ENCODE measurements around the gene CAB39. TPM values are rescaled to one million over a fixed set of nuclear protein-coding genes. Genes with fewer than 3 reads are reported as not detected.
"Not testable (repeated sequence)": the region's sequence is repeated elsewhere in the genome, so short reads cannot be mapped to it uniquely, and the experiment has no call there.

Gene CAB39
- total RNA-seq, 1 donor from 2014 or later, result 86.2 TPM

DNA sequence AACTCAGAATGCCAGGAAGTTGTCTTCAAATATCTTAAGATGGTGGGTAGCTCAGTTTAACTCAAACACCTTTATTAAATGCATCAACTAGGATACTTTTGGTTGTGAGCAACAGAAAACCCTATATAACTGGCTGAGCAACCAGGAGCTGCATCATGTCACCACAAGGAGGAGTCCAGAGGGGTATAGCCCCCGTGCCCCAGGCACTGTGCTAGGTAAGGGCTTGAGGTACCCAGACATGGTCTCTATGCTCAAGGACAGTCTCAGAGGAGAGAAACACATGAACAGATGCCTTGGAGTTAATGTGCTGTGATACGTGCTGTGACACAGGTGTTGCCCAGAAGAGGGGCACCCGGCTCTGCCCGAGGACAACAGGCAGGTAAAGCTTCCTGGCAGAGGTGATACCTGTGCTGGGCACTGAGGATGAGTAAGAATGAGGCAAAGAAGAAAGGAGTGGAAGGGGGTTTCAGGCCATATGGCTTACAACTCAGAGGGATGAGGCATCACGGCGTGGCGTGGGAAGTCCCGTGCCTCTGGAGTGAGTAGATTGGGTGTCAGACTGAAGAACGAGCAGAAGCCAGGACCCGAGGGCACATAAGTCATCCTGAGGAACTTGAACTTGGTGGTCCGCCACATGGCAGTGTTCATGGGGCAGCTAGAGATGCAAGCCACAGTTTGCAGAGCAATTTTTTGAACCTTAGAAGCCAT lies 32.0 kb upstream of the CAB39 start:
- intact Hi-C loops (cut with micrococcal nuclease), result no loop called here
- no peak for DNase-seq
- ATAC-seq, result no peak

DNA sequence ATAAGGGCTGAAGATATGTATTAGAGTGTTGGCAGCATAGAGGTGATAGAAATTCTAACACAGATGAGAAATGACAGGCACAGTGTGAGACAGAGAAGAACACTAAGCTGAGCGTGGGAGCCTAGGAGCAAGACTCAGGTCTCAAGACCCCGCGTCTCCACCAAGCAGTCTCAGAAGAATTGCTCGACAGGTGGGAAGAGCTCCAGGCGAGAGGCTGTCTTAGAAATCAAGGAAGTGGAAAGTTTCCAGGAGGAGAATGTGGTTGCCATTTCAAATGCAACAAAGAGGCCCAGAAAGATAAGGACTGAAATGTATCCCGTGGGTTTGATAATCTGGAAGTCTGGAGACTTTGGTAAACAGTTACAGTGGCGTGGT lies 31.5 kb upstream of the CAB39 start:
- ATAC-seq, result no peak
- intact Hi-C loops (cut with micrococcal nuclease), result no loop called here

DNA sequence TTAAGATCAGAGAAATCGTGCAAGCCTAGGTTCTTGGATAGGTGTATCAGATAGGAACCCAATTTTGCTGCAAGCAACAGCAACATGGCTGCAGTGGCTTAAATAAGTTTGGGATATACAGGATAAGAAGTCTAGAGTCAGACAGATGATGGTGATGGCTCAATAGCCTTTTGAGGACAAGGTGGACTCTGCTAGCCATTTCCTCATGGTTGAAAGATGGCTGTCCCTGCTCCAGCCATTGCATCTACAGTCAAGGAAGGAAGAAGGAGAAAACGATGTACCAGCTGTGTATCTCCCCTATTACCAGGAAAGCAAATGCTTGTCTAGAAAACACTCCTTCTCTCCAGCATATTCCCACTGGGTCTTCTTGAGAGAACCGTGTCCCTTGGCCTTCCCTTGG lies 30.1 kb upstream of the CAB39 start:
- intact Hi-C loops (cut with micrococcal nuclease), result no loop called here
- DNase-seq, result no peak
- ATAC-seq, result no peak

More for the DNA sequence above, 31.5 kb upstream of the CAB39 start:
- DNase-seq, result no peak

DNA sequence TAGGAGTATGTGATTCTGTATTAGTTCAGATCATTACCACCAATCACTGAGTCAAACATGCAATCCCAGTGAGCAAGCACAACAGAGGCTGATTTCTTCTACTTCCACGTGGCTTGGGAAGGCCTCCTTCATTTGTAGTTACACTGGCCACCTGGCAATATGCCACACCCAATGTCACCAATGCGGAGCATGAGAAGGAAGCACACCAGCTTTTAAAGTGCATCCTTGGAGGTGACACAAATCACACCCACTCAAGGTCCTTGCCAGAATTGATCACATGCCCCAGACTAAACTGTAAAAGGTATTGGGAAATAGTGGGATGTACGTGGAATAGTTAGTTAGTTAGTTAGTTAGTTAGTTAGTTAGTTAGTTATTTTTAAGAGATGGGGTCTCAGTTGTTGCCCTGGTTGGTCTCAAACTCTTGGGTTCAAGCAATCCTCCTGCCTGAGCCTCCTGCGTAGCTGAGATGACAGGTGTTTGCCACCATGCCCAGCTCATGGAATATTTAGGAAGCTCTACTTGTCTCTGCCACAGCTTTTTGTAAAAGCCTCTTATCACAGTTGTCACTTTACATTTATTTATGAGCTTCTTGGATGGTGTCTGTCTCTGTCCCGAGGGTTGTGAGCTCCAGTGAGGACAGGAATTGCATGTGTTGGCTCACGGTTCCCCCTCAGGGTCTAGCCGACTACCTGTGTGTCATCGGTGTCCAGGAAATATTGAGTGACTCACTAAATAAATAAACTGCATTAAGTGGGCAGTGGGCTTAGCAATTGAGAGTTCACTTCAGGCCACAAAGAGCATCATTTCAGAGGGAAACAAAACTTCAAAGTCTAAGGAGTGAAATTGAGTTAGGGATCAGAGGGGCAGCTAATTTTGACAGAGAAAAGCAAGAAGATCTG lies 28.1 kb upstream of the CAB39 start:
- intact Hi-C loops (cut with micrococcal nuclease), result no loop called here
- DNase-seq, result no peak
- ATAC-seq, result no peak

DNA sequence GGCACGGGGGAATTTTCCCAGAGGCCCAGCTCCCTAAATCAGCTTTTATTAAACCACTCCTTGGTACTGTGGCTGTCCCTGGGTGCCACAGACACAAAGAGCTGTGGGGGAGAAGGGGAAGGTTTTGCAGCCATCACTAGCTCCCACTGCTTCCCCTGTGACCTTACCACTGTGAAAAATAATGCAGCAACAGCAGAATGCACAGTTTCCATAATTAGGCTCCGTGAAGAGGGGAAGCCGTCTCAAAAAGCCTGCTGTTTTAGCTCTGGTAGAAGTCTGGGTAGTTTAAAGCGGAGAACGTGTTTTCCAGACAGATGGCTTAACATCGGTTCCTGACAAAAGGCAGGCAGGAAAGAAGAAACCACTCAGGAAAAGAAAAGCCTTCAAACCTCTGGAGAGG lies 27.5 kb upstream of the CAB39 start:
- no peak for ATAC-seq
- intact Hi-C loops (cut with micrococcal nuclease), result no loop called here

DNA sequence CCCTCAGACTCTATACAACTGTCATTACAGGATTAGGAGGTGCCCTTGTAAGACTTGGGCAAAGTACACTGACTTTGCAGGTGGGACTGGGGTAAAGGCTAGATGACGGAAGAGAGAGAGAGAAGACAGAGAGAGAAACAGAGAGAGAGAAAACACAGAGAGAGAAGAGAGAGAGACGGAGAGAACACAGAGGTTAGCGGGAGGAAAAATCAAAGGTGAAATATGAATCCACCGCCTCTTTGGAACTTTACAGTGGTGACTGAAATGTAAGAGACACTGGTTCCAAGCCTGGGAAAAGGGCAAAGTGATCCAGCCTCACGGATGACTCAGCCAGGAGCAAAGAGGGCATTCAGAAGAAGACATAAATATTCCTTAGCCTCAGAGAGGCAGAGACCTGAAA lies 25.1 kb upstream of the CAB39 start:
- ATAC-seq (no peak), DNase-seq (no peak)
- intact Hi-C loops (cut with micrococcal nuclease), result no loop called here

More for the DNA sequence above, 27.5 kb upstream of the CAB39 start:
- no peak for DNase-seq

DNA sequence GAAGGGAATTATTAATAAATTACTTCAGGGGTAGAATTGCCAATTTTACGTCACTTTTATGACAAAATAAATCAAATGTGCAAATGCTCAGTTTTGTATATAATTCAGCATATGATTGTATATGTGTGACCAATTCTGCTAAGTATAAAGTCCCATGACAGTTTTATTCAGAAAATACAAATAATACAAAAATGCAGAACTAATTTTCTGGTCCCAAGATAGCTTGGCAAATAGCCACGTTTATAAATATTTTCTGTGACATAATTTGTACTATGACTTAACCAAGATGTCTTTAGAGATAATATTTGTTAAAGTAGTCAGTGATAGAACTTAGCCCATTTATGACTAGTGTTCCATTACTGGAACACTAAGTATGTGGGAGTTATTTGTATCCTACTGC lies 24.2 kb upstream of the CAB39 start:
- intact Hi-C loops (cut with micrococcal nuclease), result no loop called here
- no peak for ATAC-seq
- no peak for DNase-seq

DNA sequence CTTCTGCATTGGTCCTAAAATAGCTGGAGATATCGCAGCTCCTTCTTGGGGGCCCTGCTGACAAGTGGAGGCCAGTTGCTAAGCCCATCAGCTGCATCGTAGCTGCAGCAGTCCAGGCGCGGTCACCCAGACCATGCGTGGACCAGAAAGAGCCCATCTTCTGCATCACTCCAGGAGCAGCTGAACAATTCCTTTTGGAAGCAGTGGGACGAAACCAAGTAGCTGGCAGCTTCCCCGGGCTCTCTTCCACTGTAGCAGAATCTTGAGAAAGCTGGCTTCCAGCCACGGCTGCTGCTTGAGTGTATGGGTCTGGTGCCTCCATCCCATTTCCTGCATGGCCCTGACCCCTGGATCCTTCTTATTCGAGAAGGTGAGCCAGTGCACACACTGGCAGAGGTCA lies 22.2 kb upstream of the CAB39 start:
- intact Hi-C loops (cut with micrococcal nuclease), result no loop called here
- DNase-seq (peak; percentile 65), ATAC-seq (peak; percentile 29)

DNA sequence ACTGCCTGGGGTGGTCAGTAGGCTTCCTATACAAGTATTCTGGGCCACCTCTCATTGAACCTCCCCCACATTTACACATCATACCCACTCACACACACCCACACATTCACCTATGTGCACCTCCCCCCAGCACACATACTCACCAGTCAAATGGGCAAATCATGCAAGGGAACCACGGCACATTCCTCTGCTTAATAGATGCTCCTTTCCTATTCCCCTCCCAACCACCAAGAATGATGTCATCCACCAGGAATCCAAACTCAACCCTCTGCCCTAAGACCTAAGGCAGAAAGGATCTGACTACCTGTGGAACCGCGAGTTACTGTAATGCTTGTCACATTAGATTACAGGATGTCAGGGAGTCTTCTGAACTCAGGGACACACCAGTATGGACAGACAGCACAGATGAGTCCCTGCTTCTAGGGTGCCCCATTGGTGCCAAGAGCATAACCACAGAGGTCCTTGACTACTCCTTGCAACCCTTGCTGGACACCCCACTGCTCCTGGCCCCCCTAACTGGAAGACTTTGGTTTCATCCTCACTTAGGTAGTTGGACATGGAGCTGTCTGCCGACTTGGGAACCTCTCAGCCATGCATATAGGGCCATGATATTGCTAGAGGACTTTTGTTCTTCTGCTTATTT lies 21.5 kb upstream of the CAB39 start:
- intact Hi-C loops (cut with micrococcal nuclease), result no loop called here
- ATAC-seq (no peak), DNase-seq (no peak)

DNA sequence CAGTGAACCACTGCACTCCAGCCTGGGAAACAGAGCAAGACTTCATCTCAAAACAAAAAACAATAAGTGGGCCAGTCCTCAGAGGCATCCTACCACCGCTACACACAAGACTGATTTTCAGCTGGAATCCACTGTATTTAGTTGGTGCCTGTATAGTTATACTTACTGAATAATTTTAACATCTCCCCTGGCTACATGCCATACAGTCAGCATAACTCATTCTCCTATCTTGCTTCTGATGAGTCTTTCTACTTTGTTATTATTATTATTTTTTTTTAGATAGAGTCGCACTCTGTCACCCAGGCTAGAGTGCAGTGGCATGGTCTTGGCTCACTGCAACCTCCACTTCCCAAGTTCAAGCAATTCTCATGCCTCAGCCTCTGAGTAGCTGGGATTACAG lies 19.9 kb upstream of the CAB39 start:
- no peak for ATAC-seq
- intact Hi-C loops (cut with micrococcal nuclease), result no loop called here

DNA sequence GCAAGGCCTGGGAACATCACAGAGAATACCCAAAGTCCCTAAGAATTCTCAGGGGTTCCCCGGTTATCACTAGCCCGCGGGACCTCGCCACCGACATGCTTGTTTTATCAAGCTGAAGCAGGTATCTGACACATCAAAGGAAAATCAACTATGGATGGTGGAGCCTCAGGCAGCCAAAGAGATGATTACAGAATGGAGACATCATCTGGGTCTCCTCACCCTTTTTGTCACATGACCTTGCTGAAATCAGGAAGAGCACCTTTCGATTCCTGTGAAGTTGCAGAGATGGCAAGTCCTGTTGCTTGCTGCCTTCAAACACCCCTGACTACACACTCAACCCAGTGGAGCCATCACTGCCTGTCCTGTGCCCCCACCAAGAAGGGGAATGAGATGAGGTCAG lies 19.2 kb upstream of the CAB39 start:
- ATAC-seq (no peak), DNase-seq (no peak)
- intact Hi-C loops (cut with micrococcal nuclease), result no loop called here

More for the DNA sequence above, 19.9 kb upstream of the CAB39 start:
- DNase-seq, result no peak

DNA sequence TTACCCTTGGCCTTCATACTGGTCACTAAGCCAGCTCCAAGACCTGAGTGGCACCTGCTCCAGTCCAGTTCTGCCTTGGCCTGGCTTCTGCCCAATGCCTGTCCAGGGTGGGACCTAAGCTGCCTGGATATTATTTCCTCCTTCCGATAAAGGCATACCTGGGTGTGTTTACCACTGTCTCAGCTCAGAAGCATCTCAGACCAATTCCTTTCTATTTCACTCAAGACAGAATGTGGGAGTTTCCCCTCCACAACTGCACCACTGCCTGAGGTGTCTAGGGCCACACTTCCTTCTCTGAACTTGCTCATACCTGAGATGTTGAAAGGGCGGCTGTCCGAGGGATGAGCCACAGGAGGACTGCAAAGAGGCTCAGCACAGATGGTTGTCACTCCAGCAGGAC lies 18.4 kb upstream of the CAB39 start:
- ATAC-seq (no peak), DNase-seq (no peak)
- intact Hi-C loops (cut with micrococcal nuclease), result no loop called here

DNA sequence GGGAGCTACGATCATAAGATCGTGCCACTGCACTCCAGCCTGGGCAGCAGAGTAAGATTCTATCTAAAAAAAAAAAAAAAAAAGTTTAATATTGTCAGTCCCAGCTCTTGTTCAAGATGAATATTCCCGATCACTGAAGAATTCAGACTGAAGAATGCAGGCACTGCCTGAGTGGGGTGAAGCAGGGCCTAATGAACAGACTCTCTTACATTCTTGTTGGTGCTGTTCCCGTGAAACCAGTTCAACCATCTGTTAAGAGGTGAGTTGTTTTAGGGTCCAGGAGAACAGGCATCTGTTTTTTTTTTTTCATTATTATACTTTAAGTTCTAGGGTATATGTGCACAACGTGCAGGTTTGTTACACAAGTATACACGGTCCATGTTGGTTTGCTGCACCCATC lies 17.1 kb upstream of the CAB39 start:
- intact Hi-C loops (cut with micrococcal nuclease), result no loop called here
- no peak for DNase-seq
- ATAC-seq, result no peak

DNA sequence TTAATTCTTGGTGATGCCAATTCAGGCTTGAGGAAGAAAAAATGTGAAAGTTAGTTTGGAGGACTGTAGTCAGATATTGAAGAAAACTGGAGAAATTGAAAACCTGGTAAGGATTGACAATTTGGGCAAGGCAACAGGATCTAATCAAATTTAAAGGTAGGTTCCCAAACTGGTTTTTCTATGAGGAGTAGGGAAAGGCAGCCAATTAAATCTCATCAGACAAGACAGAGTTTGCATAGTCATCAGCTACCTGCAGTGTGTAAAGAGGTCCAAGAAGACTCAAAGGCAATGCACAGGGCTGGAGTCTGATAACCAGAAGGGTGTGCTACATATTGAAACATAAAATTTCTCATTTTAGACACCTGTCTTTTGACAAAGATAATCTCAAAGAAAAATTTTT lies 16.0 kb upstream of the CAB39 start:
- DNase-seq (no peak), ATAC-seq (no peak)
- intact Hi-C loops (cut with micrococcal nuclease), result no loop called here

DNA sequence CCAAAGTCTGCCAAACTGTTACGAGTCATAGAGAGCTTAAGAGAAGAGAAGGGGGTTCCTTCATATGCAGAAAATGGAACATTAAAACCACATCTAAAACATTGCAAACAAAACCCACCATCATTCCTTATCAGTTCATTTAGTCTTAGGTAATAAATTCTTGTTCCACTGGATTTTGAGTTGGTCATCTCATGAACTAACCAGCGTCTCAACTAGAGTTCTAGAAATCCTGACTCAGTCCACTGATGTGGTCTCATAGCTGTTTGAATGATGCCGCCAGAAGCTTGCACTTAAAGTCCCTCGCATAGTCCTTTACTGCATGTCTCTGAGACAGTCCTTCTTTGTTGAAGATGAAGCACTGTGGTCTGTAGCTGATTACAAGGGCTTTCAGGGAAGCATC lies 15.0 kb upstream of the CAB39 start:
- ATAC-seq (no peak), DNase-seq (no peak)
- intact Hi-C loops (cut with micrococcal nuclease), result no loop called here

DNA sequence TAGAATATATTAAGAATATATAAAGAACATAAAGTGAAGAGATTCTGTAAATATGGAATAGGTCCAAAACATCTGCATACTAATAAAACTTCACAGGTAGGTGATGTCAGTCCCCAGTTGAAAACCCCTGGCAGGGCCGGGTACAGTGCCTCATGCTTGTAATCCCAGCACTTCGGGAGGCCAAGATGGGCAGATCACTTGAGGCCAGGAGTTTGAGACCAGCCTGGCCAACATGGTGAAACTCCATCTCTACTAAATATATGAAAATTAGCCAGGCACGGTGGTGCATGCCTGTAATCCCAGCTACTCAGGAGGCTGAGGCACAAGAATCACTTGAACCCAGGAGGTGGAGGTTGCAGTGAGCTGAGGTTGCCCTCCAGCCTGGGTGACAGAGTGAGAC lies 13.9 kb upstream of the CAB39 start:
- DNase-seq; intact Hi-C loops (cut with micrococcal nuclease); ATAC-seq: not testable (repeated sequence)

DNA sequence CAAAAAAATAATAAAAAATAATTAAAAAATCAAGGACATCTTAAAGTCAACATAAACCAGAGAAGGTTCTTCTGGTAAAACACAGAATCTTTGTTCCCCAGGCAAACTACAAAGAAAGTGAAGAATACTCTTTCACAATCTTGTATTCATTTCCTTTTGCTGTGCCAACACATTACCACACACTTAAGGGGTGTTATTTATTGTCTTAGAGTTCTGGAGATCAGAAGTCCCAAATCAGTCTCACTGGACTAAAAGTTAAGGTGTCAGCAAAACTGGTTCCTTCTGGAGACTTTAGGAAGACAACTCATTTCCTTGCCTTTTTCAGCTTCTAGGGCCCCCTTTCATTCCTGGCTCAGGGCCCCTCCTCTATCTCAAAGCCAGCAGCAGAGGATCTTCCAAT lies 12.2 kb upstream of the CAB39 start:
- DNase-seq (no peak), ATAC-seq (peak; percentile 49)
- intact Hi-C loops (cut with micrococcal nuclease), result no loop called here

DNA sequence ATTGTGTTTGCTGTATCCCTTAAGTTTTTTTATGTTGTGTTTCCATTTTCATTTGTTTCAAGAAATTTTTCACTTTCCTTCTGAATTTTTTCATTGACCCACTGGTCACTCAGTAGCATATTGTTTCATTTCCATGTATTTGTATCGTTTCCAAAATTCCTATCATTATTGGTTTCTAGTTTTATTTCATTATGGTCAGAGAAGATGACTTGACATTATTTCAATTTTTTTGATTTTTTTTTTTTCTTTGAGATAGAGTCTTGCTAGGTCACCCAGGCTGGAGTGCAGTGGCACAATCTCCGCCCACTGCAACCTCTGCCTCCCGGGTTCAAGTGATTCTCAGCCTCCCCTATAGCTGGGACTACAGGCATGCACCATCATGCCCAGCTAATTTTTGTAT lies 11.3 kb upstream of the CAB39 start:
- DNase-seq (no peak), ATAC-seq (no peak)
- intact Hi-C loops (cut with micrococcal nuclease), result no loop called here

DNA sequence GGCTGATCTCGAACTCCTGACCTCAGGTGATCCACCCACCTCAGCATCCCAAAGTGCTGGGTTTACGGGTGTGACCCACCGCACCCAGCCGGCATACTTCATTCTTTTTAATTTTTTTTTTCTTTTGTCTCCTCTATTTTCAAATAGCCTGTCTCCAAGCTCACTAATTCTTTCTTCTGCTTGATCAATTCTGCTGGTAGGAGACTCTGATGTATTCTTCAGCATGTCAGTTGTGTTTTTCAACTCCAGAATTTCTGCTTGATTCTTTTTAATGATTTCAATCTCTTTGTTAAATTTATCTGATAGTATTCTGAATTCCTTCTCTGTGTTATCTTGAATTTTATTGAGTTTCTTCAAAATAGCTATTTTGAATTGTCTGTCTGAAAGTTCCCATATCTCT lies 10.2 kb upstream of the CAB39 start:
- ATAC-seq; intact Hi-C loops (cut with micrococcal nuclease); DNase-seq: not testable (repeated sequence)

DNA sequence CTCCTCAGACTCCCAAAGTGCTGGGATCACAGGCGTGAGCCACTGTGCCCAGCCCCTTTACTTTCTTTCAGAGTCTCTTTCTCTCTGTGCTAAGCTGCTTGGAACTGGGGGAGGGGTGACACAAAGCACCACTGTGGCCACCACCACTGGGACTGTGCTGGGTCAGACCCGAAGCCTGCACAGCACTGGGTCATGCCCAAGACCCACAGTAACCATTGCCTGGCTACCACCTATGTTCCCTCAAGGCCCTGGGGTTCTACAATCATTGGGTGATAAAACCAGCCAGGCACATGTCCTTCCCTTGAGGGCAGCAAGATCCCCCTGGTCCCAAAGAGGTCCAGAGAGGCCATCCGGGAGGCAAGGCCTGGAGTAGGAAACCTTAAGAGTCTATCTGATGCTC lies 9.1 kb upstream of the CAB39 start:
- no peak for ATAC-seq
- intact Hi-C loops (cut with micrococcal nuclease), result no loop called here
- DNase-seq, result no peak

All from left ventricle myocardium superior (tissue), 1 donor.